Loucy (cell line): ENCODE measurements around the gene AGPAT2.

Experiments
- H2AFZ ChIP-seq: fragments of 200-600 bp; sonication (generic); 2 replicates; pipeline ENCODE4 v1.6.0; 2016; ENCODE audit warnings: antibody characterized with exemption, mild to moderate bottlenecking, low read length, moderate library complexity
- H3F3A ChIP-seq: fragments of 200-600 bp; 2 replicates; pipeline ENCODE4 v1.6.0; 2016; ENCODE audit warnings: antibody characterized with exemption, low read depth, mild to moderate bottlenecking
- H3K27me3 ChIP-seq: fragments of 200-600 bp; sonication (generic); 2 replicates; pipeline ENCODE4 v1.6.1; 2014; ENCODE audit warnings: low read length, mild to moderate bottlenecking; ENCODE audit not compliant: insufficient read depth, poor library complexity, severe bottlenecking
- H3K36me3 ChIP-seq: fragments of 200-600 bp; sonication (generic); 2 replicates; pipeline ENCODE4 v1.6.1; 2016; ENCODE audit warnings: low read length; ENCODE audit not compliant: insufficient read depth
- H3K4me1 ChIP-seq: fragments of 200-600 bp; sonication (generic); 2 replicates; pipeline ENCODE4 v1.5.1; 2014; ENCODE audit warnings: low read length, mild to moderate bottlenecking; ENCODE audit not compliant: insufficient read depth, poor library complexity, severe bottlenecking
- H3K4me2 ChIP-seq: fragments of 200-600 bp; sonication (generic); 2 replicates; pipeline ENCODE4 v1.6.0; 2014; ENCODE audit warnings: antibody characterized with exemption, low read length, low read depth, mild to moderate bottlenecking; ENCODE audit not compliant: poor library complexity, severe bottlenecking
- H3K4me3 ChIP-seq: fragments of 200-600 bp; sonication (generic); 2 replicates; pipeline ENCODE4 v1.5.1; 2014; ENCODE audit warnings: low read length, mild to moderate bottlenecking, mixed read lengths; ENCODE audit not compliant: poor library complexity, severe bottlenecking
- H3K79me2 ChIP-seq: fragments of 200-600 bp; sonication (generic); 2 replicates; pipeline ENCODE4 v1.6.1; 2014; ENCODE audit warnings: low read length; ENCODE audit not compliant: insufficient read depth
- H3K9ac ChIP-seq: fragments of 200-600 bp; sonication (generic); 2 replicates; pipeline ENCODE4 v1.6.0; 2014; ENCODE audit warnings: mild to moderate bottlenecking, low read depth, low read length, moderate library complexity; ENCODE audit not compliant: poor library complexity, severe bottlenecking
- H3K9me2 ChIP-seq: fragments of 200-600 bp; sonication (generic); replicated peaks from 2 replicates; pipeline ENCODE4 v1.6.1; 2016; ENCODE audit warnings: low read depth, low read length, mixed read lengths
- H3K9me3 ChIP-seq: fragments of 200-600 bp; sonication (generic); 2 replicates; pipeline ENCODE4 v1.6.1; 2014; ENCODE audit warnings: mild to moderate bottlenecking, antibody characterized with exemption, low read length, low read depth; ENCODE audit not compliant: insufficient read depth
- H4K20me1 ChIP-seq: fragments of 200-600 bp; sonication (generic); 2 replicates; pipeline ENCODE4 v1.6.0; 2014; ENCODE audit warnings: antibody characterized with exemption, low read length, mild to moderate bottlenecking; ENCODE audit not compliant: insufficient read depth, poor library complexity, severe bottlenecking
- EZH2phosphoT487 ChIP-seq: fragments of 200-600 bp; IDR thresholded peaks from 2 replicates; pipeline ENCODE4 v1.6.1; 2018; ENCODE audit warnings: antibody characterized with exemption, mild to moderate bottlenecking, moderate library complexity, borderline replicate concordance
- TF ChIP-seq, protein P1 (sequence below): fragments of 200-600 bp; sonication (generic); conservative IDR thresholded peaks from 2 replicates; pipeline ENCODE4 v1.5.1; 2014; ENCODE audit warnings: mild to moderate bottlenecking, antibody characterized with exemption, low read length

Gene AGPAT2

DNA sequence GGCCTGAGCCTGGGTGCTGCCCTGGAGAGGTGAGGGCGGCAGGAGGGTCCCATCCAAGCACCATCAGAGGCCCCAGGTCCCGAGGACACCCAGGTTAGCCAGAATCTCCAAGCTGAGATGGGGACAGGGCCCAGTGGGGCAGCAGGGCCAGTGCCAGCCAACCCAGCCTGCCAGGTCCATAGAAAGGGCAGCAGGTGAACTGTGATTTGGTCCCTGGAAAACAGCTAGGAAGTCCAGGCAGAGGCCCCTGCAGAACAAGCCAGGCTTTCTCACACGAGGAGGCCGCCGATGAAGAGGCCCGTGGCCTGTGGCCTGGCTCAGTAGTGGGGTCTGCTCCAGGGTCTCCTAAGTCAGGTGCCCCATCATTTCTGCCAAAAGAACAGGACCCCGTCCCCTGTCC, 2.0 kb downstream of the AGPAT2 start:
- TF ChIP-seq, protein P1, sequence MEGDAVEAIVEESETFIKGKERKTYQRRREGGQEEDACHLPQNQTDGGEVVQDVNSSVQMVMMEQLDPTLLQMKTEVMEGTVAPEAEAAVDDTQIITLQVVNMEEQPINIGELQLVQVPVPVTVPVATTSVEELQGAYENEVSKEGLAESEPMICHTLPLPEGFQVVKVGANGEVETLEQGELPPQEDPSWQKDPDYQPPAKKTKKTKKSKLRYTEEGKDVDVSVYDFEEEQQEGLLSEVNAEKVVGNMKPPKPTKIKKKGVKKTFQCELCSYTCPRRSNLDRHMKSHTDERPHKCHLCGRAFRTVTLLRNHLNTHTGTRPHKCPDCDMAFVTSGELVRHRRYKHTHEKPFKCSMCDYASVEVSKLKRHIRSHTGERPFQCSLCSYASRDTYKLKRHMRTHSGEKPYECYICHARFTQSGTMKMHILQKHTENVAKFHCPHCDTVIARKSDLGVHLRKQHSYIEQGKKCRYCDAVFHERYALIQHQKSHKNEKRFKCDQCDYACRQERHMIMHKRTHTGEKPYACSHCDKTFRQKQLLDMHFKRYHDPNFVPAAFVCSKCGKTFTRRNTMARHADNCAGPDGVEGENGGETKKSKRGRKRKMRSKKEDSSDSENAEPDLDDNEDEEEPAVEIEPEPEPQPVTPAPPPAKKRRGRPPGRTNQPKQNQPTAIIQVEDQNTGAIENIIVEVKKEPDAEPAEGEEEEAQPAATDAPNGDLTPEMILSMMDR: no peak
- TF ChIP-seq EZH2phosphoT487: no peak
- peak overlapping the region; percentile 96 for H3K9ac ChIP-seq
- H3F3A ChIP-seq: no peaks in the 10 kb centered on the region
- no peaks in the 10 kb centered on the region for H3K27me3 ChIP-seq
- H3K79me2 ChIP-seq: peaks cover 43% of the 10 kb centered on the region
- H3K4me2 ChIP-seq: peak overlapping the region; percentile 92
- no peaks in the 10 kb centered on the region for H3K9me3 ChIP-seq
- H3K9me2 ChIP-seq: no peaks in the 10 kb centered on the region
- H3K4me1 ChIP-seq: peaks cover 25% of the 10 kb centered on the region
- H3K36me3 ChIP-seq: no peaks in the 10 kb centered on the region
- peak overlapping the region; percentile 98 for H3K4me3 ChIP-seq
- no peak overlapping the region for H2AFZ ChIP-seq
- peaks cover 26% of the 10 kb centered on the region for H4K20me1 ChIP-seq

DNA sequence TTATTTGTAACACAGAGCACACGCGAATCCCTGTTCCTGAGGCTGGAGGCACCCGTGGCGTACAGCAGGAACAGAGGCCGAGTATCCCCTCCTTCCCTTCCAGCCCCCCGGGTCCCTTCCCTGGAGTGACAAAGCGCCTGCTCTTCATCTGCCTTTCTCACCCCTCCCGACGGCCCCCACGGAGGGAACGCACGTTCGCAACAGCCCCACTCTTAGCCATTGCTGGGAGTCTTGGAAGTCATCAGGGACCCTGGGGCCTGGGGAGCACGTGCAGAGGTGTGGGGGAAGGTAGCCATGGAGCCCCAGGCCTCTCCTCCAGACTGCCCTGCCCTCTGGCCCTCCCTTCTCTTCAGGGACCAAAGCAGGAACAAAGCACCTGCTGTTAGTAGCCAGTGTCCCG, 2.5 kb downstream of the AGPAT2 start:
- Histone ChIP-seq H3F3A (no peaks in the 10 kb centered on the region), H3K27me3 (no peaks in the 10 kb centered on the region), H3K4me1 (peaks cover 25% of the 10 kb centered on the region), H3K9ac (peak overlapping the region; percentile 96), H3K4me3 (peak overlapping the region; percentile 98), H4K20me1 (peaks cover 26% of the 10 kb centered on the region), H3K9me2 (no peaks in the 10 kb centered on the region), H3K79me2 (peaks cover 44% of the 10 kb centered on the region), H3K4me2 (peak overlapping the region; percentile 92), H2AFZ (no peak overlapping the region), H3K36me3 (no peaks in the 10 kb centered on the region), H3K9me3 (no peaks in the 10 kb centered on the region)
- TF ChIP-seq, protein P1: no peak
- no peak for TF ChIP-seq EZH2phosphoT487

DNA sequence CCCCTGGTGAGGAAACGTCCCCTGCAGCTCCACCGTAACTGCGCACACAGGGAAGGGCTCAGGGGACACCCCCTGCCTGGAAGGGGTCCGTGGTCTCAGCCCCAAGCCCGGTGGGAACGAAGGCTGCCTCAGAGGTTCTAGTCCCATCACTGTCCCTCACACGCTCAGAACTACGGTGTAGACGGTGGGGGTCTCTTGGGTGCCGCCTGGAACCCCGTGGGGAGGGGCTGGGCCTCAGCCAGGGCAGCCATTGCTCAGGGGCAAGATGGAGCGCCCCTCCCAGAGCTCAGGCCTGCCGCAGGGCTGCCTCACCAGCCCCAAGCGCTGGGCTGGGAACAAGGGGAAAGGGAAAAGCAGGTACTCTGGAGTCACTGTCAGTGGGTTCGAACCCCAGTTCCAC, 2.9 kb downstream of the AGPAT2 start:
- H3F3A ChIP-seq: no peaks in the 10 kb centered on the region
- H2AFZ ChIP-seq: no peak overlapping the region
- H3K4me2 ChIP-seq: peak overlapping the region; percentile 92
- H3K9me2 ChIP-seq: no peaks in the 10 kb centered on the region
- no peaks in the 10 kb centered on the region for H3K27me3 ChIP-seq
- H3K9ac ChIP-seq: peak overlapping the region; percentile 96
- no peaks in the 10 kb centered on the region for H3K9me3 ChIP-seq
- peaks cover 25% of the 10 kb centered on the region for H3K4me1 ChIP-seq
- H4K20me1 ChIP-seq: peaks cover 26% of the 10 kb centered on the region
- peaks cover 49% of the 10 kb centered on the region for H3K79me2 ChIP-seq
- no peak overlapping the region for H3K4me3 ChIP-seq
- H3K36me3 ChIP-seq: no peaks in the 10 kb centered on the region
- TF ChIP-seq, protein P1: no peak
- no peak for TF ChIP-seq EZH2phosphoT487
